HL-60 (cell line): ENCODE data around the gene EFCAB14.

Experiments used
- DNase-seq, 2 experiments: peaks; one replicate each; pipeline ENCODE4 v3.0.0-alpha.2; 2010 to 2020; ENCODE audit warnings: low read depth in 1 of 2, low spot score in 1 of 2
- H3K27ac ChIP-seq: fragments of 250-450 bp; sonication (Bioruptor Pico); replicated peaks from 2 replicates; pipeline ENCODE4 v1.5.1; 2020; ENCODE audit warnings: mild to moderate bottlenecking, moderate library complexity
- H3K27me3 ChIP-seq: fragments of 250-450 bp; sonication (Bioruptor Pico); 2 replicates; pipeline ENCODE4 v1.5.1; 2021; ENCODE audit warnings: mild to moderate bottlenecking, moderate library complexity; ENCODE audit not compliant: insufficient read depth, poor library complexity, severe bottlenecking
- H3K4me3 ChIP-seq: replicated peaks from 2 replicates; pipeline ENCODE4 v1.5.1; 2011; ENCODE audit warnings: mild to moderate bottlenecking, control low read depth, low read length; ENCODE audit not compliant: insufficient read depth
- CTCF ChIP-seq: IDR thresholded peaks from one replicate; pipeline ENCODE4 v1.5.1; 2011; ENCODE audit warnings: low read length, control low read depth, inconsistent platforms; ENCODE audit not compliant: insufficient read depth
- GABPA ChIP-seq: IDR thresholded peaks from 2 replicates; pipeline ENCODE4 v1.6.1; 2012; ENCODE audit warnings: low read depth
- POLR2AphosphoS5 ChIP-seq: IDR thresholded peaks from 2 replicates; pipeline ENCODE4 v1.6.1; 2012; ENCODE audit warnings: low read depth
- REST ChIP-seq: IDR thresholded peaks from 2 replicates; pipeline ENCODE4 v1.6.1; 2012; ENCODE audit warnings: low read depth; ENCODE audit not compliant: insufficient replicate concordance
- SPI1 ChIP-seq: IDR thresholded peaks from 2 replicates; pipeline ENCODE4 v1.6.1; 2012; ENCODE audit warnings: low read depth, mild to moderate bottlenecking, borderline replicate concordance
- long read RNA-seq: library from polyadenylated mRNA; unstranded; transcript quantifications from one replicate; pipeline ENCODE4 v2.0.0, GENCODE V29; 2020

The EFCAB14 gene
- long read RNA-seq, full-length matches to known transcripts = 30 of 157 reads
- long read RNA-seq, partial matches to known transcripts = 52 of 157 reads
- long read RNA-seq, other reads (novel, unspliced or antisense) = 75 of 157 reads

GRCh38 chr1:46718727-46719622 lies at the start of gene EFCAB14:
EFCAB14 (minus strand) TSS chr1:46719114; CDS start chr1:46718087, 1,027 bp downstream.
- no peak for TF ChIP-seq CTCF
- peak; percentile 95 for TF ChIP-seq SPI1
- peak; percentile 63 for TF ChIP-seq POLR2AphosphoS5
- peak; percentile 66 for TF ChIP-seq GABPA
- Histone ChIP-seq H3K4me3 (peak within 1 kb of the TSS; percentile 88), H3K27me3 (no peaks in the 10 kb centered on the region), H3K27ac (peak within 1 kb of the TSS; percentile 79)
- peak; percentile 91 to 98 for DNase-seq

GRCh38 chr1:46768445-46768844 lies 49.5 kb upstream of the EFCAB14 start:
- no peak overlapping the region for H3K27ac ChIP-seq
- no peak for DNase-seq
- H3K27me3 ChIP-seq = no peaks in the 10 kb centered on the region
- no peak for TF ChIP-seq CTCF
- TF ChIP-seq POLR2AphosphoS5 = no peak
- no peak for TF ChIP-seq REST
- no peak for TF ChIP-seq SPI1
- TF ChIP-seq GABPA = no peak
- no peak overlapping the region for H3K4me3 ChIP-seq

- TF ChIP-seq POLR2AphosphoS5 (no peak), GABPA (no peak), CTCF (no peak), REST (no peak), SPI1 (no peak)
- no peak overlapping the region for H3K4me3 ChIP-seq
- no peak overlapping the region for H3K27ac ChIP-seq
- DNase-seq = no peak
- H3K27me3 ChIP-seq = no peaks in the 10 kb centered on the region
Measured at GRCh38 chr1:46767649-46768282, 48.9 kb upstream of the EFCAB14 start.
